ENCODE measurements around the gene PRDX5. TPM values are rescaled to one million over a fixed set of nuclear protein-coding genes. Genes with fewer than 3 reads are reported as not detected.
"Not testable (repeated sequence)": the region's sequence is repeated elsewhere in the genome, so short reads cannot be mapped to it uniquely, and the experiment has no call there.

Gene PRDX5
- total RNA-seq, 1 donor from 2014 or later, result 73.6 TPM

- CTCF ChIA-PET, result no interaction called here
- Mint-ChIP-seq H3K4me1 (peaks cover 14% of the 10 kb centered on the region), H3K4me3 (no peak overlapping the region), H3K9me3 (peaks cover 1% of the 10 kb centered on the region), H3K36me3 (ENCODE audit: low read depth) (peaks cover 18% of the 10 kb centered on the region), H3K27me3 (no peaks in the 10 kb centered on the region), H3K27ac (no peak overlapping the region)
- no peak for TF ChIP-seq CTCF (IDR thresholded peaks at IDR 0.05)
- no peak for DNase-seq
- POLR2A ChIA-PET, result interaction anchor here (1.5 kb wide), 1 partner anchor 13 kb away, joined by 4 read pairs; no protein-coding TSS in a partner anchor
- ATAC-seq (ENCODE audit: low read depth), result no peak
- intact Hi-C loops (cut with micrococcal nuclease), result no loop called here
These were observed 5.0 kb downstream of the PRDX5 start for GRCh38 chr11:64322925-64323260.

GRCh38 chr11:64323373-64323772, 5.5 kb downstream of the PRDX5 start:
- Mint-ChIP-seq H3K27ac (no peak overlapping the region), H3K4me1 (peaks cover 10% of the 10 kb centered on the region), H3K36me3 (ENCODE audit: low read depth) (peaks cover 16% of the 10 kb centered on the region), H3K9me3 (peaks cover 1% of the 10 kb centered on the region), H3K27me3 (no peaks in the 10 kb centered on the region), H3K4me3 (no peak overlapping the region)
- no peak for TF ChIP-seq CTCF (IDR thresholded peaks at IDR 0.05)
- ChIA-PET POLR2A (interaction anchor here (1.5 kb wide), 1 partner anchor 12 kb away, joined by 4 read pairs; no protein-coding TSS in a partner anchor), CTCF (no interaction called here)
- DNase-seq, result no peak
- intact Hi-C loops (cut with micrococcal nuclease), result no loop called here
- ATAC-seq (ENCODE audit: low read depth), result no peak

GRCh38 chr11:64323984-64324383, 6.1 kb downstream of the PRDX5 start:
- peaks cover 16% of the 10 kb centered on the region for H3K36me3 Mint-ChIP-seq (ENCODE audit: low read depth)
- H3K27ac Mint-ChIP-seq; intact Hi-C loops (cut with micrococcal nuclease); H3K27me3 Mint-ChIP-seq; DNase-seq; CTCF ChIA-PET; ATAC-seq (ENCODE audit: low read depth); H3K4me1 Mint-ChIP-seq; H3K9me3 Mint-ChIP-seq; H3K4me3 Mint-ChIP-seq: not testable (repeated sequence)
- POLR2A ChIA-PET, result interaction anchor here (1.5 to 2.2 kb wide), 2 partner anchors 12 kb away, joined by 4 to 8 read pairs; no protein-coding TSS in a partner anchor

- H3K9me3 Mint-ChIP-seq, result peaks cover 1% of the 10 kb centered on the region
- DNase-seq, result no peak
- ChIA-PET POLR2A (interaction anchor here (0.6 to 2.2 kb wide), 2 partner anchors 11 to 356 kb away, joined by 4 to 8 read pairs; no protein-coding TSS in a partner anchor), CTCF (interaction anchor here (1.5 kb wide), 1 partner anchor 30 kb away, joined by 4 read pairs; no protein-coding TSS in a partner anchor)
- H3K27ac Mint-ChIP-seq, result no peak overlapping the region
- peaks cover 2% of the 10 kb centered on the region for H3K4me1 Mint-ChIP-seq
- ATAC-seq (ENCODE audit: low read depth), result no peak
- H3K4me3 Mint-ChIP-seq, result no peak overlapping the region
- peaks cover 16% of the 10 kb centered on the region for H3K36me3 Mint-ChIP-seq (ENCODE audit: low read depth)
- intact Hi-C loops (cut with micrococcal nuclease), result no loop called here
- no peaks in the 10 kb centered on the region for H3K27me3 Mint-ChIP-seq
- no peak for TF ChIP-seq CTCF (IDR thresholded peaks at IDR 0.05)
These were observed 7.0 kb downstream of the PRDX5 start for GRCh38 chr11:64324692-64325469.

GRCh38 chr11:64327375-64327774, 9.5 kb downstream of the PRDX5 start:
- no peak overlapping the region for H3K4me3 Mint-ChIP-seq
- H3K27me3 Mint-ChIP-seq, result no peaks in the 10 kb centered on the region
- DNase-seq (no peak), ATAC-seq (ENCODE audit: low read depth) (no peak)
- H3K4me1 Mint-ChIP-seq, result peaks cover 11% of the 10 kb centered on the region
- ChIA-PET CTCF (interaction anchor here (1.5 kb wide), 1 partner anchor 9 kb away, joined by 7 read pairs; the partner anchor contains the start of gene PRDX5), POLR2A (interaction anchor here (1.4 kb wide), 1 partner anchor 10 kb away, joined by 5 read pairs; the partner anchor contains the start of genes PRDX5 and TRMT112)
- H3K9me3 Mint-ChIP-seq, result peaks cover 1% of the 10 kb centered on the region
- H3K36me3 Mint-ChIP-seq (ENCODE audit: low read depth), result no peaks in the 10 kb centered on the region
- no peak for TF ChIP-seq CTCF (IDR thresholded peaks at IDR 0.05)
- intact Hi-C loops (cut with micrococcal nuclease), result no loop called here
- no peak overlapping the region for H3K27ac Mint-ChIP-seq
